Measurements from ENCODE around the gene PLCH1. TPM values are rescaled to one million over a fixed set of nuclear protein-coding genes. Genes with fewer than 3 reads are reported as not detected.

The PLCH1 gene
- polyA plus RNA-seq, 1 experiment: 0.04 TPM

DNA sequence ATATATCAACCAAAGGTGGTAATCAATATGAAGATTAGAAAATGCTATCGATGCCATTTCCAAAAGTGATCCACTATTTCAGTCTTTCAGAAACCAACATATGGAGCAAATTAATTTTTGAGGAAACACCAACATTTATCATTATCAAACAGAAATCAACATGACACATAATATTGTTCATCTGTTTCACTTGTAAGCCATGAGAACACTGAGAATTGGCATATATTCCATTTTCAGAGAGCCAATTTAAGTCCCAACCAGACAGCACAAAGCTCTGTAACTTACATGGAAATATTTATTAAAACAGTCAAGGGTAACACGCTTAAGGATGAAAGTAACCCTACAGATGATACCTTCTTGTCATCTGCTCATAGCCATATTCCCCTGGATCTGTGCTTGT lies 413.8 kb downstream of the PLCH1 start:
- TF ChIP-seq, protein P1, sequence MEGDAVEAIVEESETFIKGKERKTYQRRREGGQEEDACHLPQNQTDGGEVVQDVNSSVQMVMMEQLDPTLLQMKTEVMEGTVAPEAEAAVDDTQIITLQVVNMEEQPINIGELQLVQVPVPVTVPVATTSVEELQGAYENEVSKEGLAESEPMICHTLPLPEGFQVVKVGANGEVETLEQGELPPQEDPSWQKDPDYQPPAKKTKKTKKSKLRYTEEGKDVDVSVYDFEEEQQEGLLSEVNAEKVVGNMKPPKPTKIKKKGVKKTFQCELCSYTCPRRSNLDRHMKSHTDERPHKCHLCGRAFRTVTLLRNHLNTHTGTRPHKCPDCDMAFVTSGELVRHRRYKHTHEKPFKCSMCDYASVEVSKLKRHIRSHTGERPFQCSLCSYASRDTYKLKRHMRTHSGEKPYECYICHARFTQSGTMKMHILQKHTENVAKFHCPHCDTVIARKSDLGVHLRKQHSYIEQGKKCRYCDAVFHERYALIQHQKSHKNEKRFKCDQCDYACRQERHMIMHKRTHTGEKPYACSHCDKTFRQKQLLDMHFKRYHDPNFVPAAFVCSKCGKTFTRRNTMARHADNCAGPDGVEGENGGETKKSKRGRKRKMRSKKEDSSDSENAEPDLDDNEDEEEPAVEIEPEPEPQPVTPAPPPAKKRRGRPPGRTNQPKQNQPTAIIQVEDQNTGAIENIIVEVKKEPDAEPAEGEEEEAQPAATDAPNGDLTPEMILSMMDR (IDR thresholded peaks at IDR 0.05; ENCODE audit: low read depth, low read length): no peak
- DNase-seq (ENCODE audit: low read depth, low spot score): no peak
- Histone ChIP-seq H3K9me3 (ENCODE audit: control insufficient read depth, insufficient read depth, low read length) (no peaks in the 10 kb centered on the region), H3K27me3 (ENCODE audit: control insufficient read depth, insufficient read depth, low read length) (peaks cover 4% of the 10 kb centered on the region), H3K4me3 (ENCODE audit: low read depth, low read length) (no peak overlapping the region), H3K27ac (ENCODE audit: low read depth, low read length) (no peak overlapping the region)
- ChIA-PET POLR2A (no interaction called here), CTCF (interaction anchor here (0.9 kb wide), 1 partner anchor 8 kb away, joined by 5 read pairs; no protein-coding TSS in a partner anchor)

DNA sequence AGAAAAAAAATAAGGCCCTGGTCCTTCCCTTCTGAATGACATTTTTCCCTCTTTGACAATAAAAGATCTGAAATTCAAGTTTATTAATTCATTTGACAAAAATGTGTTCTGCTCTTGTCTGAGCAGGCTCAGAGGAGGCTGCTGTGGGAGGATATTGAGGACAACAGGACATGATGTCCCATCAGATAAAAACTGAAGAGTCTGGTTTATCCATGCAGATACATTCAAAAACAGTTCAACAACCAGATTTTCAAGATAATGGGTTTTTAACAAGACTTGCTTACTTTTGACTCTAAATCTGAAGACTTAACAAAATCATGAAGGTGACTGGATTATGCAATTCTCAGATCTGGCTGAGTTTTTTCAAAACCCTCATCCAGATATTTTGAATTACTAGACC lies 414.5 kb downstream of the PLCH1 start:
- CTCF ChIA-PET: no interaction called here
- no peak for DNase-seq (ENCODE audit: low read depth, low spot score)
- Histone ChIP-seq H3K9me3 (ENCODE audit: control insufficient read depth, insufficient read depth, low read length) (no peaks in the 10 kb centered on the region), H3K27ac (ENCODE audit: low read depth, low read length) (no peak overlapping the region), H3K4me3 (ENCODE audit: low read depth, low read length) (no peak overlapping the region), H3K27me3 (ENCODE audit: control insufficient read depth, insufficient read depth, low read length) (peaks cover 4% of the 10 kb centered on the region)
- POLR2A ChIA-PET: no interaction called here
- TF ChIP-seq, protein P1 (IDR thresholded peaks at IDR 0.05; ENCODE audit: low read depth, low read length): no peak

DNA sequence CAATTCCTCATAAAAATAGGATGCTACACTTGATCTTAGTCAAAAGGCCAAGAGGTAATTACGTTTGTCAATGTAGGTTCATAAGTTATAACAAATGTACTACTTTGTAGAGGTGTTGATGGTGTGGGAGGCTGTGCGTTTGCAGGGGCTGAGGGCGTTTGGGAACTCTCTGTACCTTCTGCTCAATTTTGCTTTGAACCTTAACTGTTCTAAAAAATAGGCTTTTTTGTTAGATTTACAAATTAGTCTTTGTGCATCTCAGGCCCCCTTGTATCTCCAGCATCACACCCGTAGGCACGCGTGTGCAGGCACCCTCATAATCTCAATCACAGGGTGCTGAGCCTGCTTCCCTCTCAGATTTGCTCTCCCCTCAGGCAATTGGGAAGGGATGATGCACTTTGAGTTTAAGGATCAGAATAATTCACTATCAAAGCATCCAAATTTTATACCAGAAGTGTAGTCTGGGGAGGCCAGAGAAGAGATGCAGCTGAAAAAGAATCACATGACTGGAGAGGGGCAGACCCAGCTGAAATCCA lies 415.3 kb downstream of the PLCH1 start:
- CTCF ChIA-PET: interaction anchor here (1.3 kb wide), 1 partner anchor 572 kb away, joined by 4 read pairs; no protein-coding TSS in a partner anchor
- H3K27ac ChIP-seq (ENCODE audit: low read depth, low read length): no peak overlapping the region
- DNase-seq (ENCODE audit: low read depth, low spot score): no peak
- TF ChIP-seq, protein P1 (IDR thresholded peaks at IDR 0.05; ENCODE audit: low read depth, low read length): no peak
- no peaks in the 10 kb centered on the region for H3K9me3 ChIP-seq (ENCODE audit: control insufficient read depth, insufficient read depth, low read length)
- no peak overlapping the region for H3K4me3 ChIP-seq (ENCODE audit: low read depth, low read length)
- POLR2A ChIA-PET: no interaction called here
- H3K27me3 ChIP-seq (ENCODE audit: control insufficient read depth, insufficient read depth, low read length): peaks cover 4% of the 10 kb centered on the region

DNA sequence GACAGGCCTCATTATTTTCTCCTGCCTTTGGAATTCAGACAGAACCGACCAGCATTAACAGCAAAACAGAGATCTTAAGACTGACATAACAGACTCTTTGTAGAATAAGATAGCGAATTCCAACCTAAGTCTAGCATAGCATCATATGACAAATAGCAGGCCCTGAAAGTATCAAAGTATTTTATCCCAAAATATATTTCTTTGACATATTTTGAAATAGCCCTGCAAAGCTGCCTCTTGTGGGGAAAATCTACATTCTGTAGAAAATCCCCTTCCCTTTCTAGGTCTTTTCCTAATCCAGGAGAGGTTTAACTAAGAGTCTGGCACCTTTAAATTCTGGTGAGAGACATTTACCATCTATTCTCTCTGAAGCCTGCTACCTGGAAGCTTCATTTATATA lies 417.0 kb downstream of the PLCH1 start:
- no peak for DNase-seq (ENCODE audit: low read depth, low spot score)
- Histone ChIP-seq H3K9me3 (ENCODE audit: control insufficient read depth, insufficient read depth, low read length) (no peaks in the 10 kb centered on the region), H3K4me3 (ENCODE audit: low read depth, low read length) (no peak overlapping the region), H3K27ac (ENCODE audit: low read depth, low read length) (no peak overlapping the region), H3K27me3 (ENCODE audit: control insufficient read depth, insufficient read depth, low read length) (peaks cover 4% of the 10 kb centered on the region)
- CTCF ChIA-PET: no interaction called here
- POLR2A ChIA-PET: no interaction called here
- TF ChIP-seq, protein P1 (IDR thresholded peaks at IDR 0.05; ENCODE audit: low read depth, low read length): no peak

DNA sequence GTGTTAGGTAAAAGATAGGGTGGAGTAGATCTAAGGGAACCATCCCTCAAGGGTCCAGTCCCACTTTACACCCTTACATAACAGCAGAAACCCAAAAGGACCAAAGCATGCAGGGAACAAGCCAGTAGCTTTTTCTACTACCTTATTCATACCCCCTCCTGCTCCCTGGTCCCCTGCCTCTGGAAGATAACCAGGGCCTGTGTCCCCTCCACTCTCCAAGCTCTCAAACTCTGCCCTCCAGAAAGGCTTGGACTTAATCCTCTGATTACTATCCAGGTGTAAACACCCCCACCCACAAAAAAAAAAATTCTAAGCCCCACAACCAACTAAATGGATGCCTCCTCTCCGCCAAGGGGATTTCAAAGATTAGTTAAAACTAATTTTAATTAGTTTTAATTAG lies 417.4 kb downstream of the PLCH1 start:
- no peak for DNase-seq (ENCODE audit: low read depth, low spot score)
- H3K27me3 ChIP-seq (ENCODE audit: control insufficient read depth, insufficient read depth, low read length): peaks cover 4% of the 10 kb centered on the region
- TF ChIP-seq, protein P1 (IDR thresholded peaks at IDR 0.05; ENCODE audit: low read depth, low read length): no peak
- no peaks in the 10 kb centered on the region for H3K9me3 ChIP-seq (ENCODE audit: control insufficient read depth, insufficient read depth, low read length)
- CTCF ChIA-PET: no interaction called here
- H3K4me3 ChIP-seq (ENCODE audit: low read depth, low read length): no peak overlapping the region
- POLR2A ChIA-PET: no interaction called here
- H3K27ac ChIP-seq (ENCODE audit: low read depth, low read length): no peak overlapping the region
